HG02938 (cell line): ENCODE measurements around the gene PRKN.
"Not testable (repeated sequence)": the region's sequence is repeated elsewhere in the genome, so short reads cannot be mapped to it uniquely, and the experiment has no call there.

ENCODE experiments used
- ATAC-seq: cut with Tn5 transposase; IDR thresholded peaks from one replicate; pipeline ENCODE4 v1.9.1; 2021; ENCODE audit warnings: mild to moderate bottlenecking, moderate library complexity; ENCODE audit not compliant: unreplicated experiment

PRKN gene

DNA sequence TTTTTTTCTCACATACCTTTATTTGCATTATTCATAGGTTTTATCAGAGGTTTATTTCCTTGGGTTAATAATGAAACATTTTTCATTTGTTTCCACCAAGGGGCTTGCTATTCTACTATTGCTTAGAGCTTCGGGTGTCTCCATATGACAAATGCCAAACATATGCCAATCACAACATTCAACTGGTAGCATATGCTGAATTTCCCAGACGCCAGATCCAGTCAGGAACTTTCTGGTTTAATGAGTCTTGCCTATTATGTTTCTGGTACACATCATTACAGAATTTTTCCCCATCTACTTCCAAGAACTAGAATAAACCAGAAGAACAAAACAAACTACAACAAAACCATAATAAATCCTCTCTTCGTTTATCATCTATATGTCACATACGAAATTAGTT is 180.7 kb downstream of the PRKN start:
- no peak for ATAC-seq

DNA sequence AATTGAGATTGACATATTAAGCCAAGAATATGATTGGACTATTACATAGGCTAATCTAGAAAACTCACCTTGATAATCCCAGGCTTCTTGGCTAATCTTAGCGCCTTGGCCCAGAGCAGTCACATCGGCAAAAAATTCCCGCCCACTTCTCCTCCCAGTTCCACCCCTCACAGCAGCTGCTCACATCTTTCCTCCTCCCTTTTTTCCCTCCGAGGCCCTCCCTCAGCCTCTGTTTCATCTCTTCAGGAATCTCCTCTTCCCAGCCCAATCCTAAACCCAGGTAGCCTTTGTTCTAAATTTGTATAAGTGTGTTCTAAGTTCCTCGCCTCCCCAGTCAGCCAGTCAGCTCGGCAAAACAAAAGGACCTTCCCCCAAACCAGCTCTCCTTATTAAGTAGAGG is 184.3 kb downstream of the PRKN start:
- ATAC-seq = no peak

- ATAC-seq = no peak
Measured at GRCh38 chr6:162541019-162541601, 186.5 kb downstream of the PRKN start.

DNA sequence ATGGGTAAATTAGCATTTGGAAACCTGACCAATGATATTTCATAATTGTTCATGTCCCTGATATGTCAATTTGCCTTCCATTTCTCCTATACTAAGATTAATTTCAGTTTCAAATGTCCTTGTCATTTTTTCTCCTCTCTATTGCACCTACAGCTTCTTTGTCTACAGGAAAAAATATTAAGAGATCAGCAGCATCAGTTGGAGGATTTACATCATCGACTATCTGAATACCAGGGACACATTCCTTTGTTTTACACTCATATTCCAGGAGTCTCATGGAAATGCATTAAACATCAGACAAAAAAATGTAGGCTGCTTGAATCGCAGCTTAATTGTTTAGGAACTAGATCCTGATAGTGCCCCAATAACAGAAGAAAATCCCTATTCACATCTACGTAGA is 188.2 kb downstream of the PRKN start:
- ATAC-seq = no peak

DNA sequence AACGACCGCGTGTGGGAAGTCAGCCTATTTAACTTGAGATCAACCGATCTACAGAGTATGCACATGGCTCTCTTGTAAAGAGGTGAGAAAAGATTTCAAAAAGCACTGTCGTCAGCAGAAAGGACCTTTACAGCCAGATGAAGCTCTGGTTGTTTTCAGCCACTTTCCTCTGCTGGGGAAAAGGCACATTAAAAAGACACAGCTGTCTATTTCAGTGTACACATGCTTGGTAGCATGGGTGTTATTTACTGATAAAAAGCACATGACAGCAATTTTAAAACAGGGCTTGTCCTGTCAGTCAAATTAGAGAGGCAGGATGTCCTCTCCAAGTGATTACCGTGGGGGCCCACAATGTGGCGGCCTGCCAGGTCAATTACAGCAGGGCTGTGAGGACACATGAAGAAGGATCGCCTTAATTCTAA is 188.9 kb downstream of the PRKN start:
- ATAC-seq = no peak

DNA sequence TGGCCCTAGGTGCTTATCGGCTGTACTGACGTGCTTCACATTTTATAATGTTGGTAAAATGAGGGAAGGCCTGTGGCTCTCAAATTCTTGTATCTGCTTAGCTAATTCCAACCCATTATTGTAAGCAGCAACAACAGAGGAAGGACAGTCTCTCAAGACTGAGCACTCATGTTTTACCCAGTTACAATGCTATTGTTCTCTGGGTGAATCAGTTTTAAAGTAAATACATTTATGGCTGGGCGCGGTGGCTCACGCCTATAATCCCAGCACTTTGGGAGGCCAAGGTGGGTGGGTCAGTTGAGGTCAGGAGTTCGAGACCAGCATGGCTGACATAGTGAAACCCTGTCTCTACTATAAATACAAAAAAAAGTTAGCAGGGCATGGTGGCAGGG is 194.6 kb downstream of the PRKN start:
- no peak for ATAC-seq

DNA sequence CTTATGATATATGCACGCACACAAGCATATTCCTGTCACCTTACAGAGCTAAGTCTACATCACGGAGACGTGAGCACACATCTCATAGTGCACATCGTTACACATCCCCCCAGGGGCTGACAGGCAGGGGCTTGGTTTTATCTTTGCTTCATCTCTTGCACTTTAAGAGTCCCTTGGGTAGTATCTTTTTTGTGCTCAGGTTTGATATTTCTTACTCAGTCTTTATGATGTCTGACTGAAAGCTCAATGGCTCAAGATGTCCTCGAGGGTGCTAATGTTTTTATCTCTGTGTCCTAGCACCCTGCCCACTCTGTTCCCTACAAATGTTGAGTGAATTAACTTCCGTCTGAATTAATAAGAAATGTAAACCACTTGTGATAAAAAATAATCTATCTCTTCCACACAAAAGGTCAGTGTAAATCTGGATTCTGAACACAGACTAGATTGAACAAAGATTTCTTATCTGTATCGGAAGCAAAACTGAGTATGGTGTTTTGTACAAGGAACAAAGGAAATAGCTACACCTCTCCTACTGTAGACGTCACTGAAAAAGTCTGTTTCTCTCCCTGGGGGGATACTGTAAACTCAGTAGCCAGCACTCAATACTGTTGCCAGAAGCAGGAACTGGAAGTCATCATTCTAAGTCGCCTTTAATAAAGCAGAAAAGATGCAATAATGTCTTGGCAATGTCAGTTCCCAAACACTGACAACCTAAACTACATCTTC is 195.1 kb downstream of the PRKN start:
- ATAC-seq = no peak

- ATAC-seq = not testable (repeated sequence)
Measured at GRCh38 chr6:162531391-162531790, 196.2 kb downstream of the PRKN start.

- no peak for ATAC-seq
Measured at GRCh38 chr6:162528538-162528937, 199.0 kb downstream of the PRKN start.

- no peak for ATAC-seq
Measured at GRCh38 chr6:162526960-162527359, 200.6 kb downstream of the PRKN start.

- no peak for ATAC-seq
Measured at GRCh38 chr6:162525181-162525580, 202.4 kb downstream of the PRKN start.

DNA sequence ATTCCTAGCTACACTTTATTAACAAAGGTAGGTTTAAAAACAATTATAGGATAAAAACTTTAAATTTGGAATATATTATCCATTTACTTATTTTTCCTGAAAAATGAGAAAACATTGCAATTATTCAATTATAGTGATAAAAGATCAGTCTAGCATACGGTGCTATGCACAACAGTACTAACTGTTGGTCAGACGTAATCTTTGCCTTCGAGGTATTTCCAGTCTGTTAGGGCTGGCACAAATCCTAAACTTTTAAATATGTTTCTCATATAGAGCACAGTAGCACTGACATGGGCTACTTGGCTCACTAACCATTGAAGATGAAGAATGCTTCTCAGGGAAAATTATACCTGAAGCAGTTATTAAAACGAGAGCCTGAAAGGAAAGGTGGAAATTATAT is 214.8 kb downstream of the PRKN start:
- no peak for ATAC-seq

DNA sequence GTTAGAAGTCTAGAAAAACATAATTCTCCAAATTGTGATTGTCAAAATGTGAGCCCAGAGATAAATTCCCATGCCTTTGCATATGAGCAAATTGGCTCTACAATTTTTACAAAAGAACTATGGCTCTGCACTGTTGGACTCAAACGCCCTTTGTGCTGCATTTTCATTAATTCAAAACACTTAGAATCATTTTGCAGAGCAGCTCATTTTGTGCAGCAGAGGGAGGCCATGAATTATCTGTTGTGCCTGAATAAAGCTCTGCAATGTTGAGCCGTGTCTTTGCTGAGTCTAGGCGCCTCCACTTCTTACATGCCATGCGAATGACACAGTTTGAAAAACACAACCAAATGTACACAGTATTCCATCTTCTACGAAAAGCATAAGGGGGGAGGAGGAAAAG is 230.2 kb downstream of the PRKN start:
- ATAC-seq = no peak

- ATAC-seq = no peak
Measured at GRCh38 chr6:162493917-162494316, 233.6 kb downstream of the PRKN start.

- ATAC-seq = no peak
Measured at GRCh38 chr6:162491637-162492036, 235.9 kb downstream of the PRKN start.

GRCh38 chr6:162489101-162489976 is 238.2 kb downstream of the PRKN start:
- no peak for ATAC-seq

DNA sequence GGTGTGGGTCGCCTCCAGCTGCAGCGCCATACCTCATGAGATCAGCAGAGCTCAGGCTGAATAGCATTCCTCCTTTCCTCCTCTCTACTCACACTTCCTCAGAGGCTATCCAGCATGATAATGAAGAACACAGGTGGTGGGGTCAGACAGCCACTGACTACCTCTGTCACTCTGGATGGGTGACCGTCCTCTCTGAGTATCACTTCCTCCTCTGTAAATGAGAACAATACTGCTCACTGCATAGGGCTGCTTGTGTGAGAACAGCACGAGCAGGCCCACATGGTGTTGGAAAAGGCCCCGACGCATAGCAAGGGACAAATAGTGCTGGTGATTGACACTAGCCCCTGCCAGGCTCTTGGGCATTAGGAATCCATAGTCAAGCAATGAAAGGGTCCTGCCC is 239.1 kb downstream of the PRKN start:
- ATAC-seq = no peak

DNA sequence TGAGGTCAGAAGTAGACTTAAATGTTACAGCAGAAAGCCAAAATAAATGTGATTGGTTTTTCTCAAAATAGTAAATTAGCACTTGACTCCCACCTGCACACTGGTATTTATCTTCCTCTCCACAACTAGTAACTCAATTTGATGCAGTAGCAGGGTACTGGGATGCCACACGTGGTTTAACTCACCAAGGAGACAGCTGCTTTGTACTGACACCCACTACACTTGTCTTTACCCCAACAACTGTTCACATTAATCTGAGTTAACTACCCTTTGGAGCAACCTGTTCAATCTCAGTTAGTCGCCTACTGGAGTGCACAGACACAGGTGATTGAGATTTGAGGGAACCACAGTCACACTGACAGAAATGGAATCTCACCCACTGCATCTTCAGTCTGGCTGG is 242.1 kb downstream of the PRKN start:
- ATAC-seq = no peak

- ATAC-seq = no peak
Measured at GRCh38 chr6:162481938-162482337, 245.6 kb downstream of the PRKN start.

GRCh38 chr6:162481320-162481719 is 246.2 kb downstream of the PRKN start:
- ATAC-seq = no peak

- ATAC-seq = no peak
Measured at GRCh38 chr6:162478192-162478671, 249.3 kb downstream of the PRKN start.

DNA sequence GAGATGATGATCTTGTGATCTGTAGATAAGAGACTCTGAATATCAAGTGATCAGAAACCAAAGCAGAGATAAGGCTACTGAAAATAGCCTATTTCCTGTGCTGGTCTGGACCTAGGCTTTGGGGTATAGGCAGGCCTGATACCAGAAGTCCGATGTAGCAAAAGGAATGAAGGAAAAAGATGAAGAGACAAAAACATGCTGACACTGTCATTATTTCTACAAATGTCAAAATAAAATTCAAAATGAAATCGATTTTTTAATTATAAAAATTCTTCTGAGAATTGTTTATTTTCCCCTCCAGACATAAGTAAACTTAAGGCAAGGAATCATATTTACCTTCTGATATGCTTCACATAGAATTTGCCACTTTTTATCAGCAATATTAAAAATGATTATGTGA is 252.8 kb downstream of the PRKN start:
- no peak for ATAC-seq
